Activated T-cell treated with anti-CD3 and anti-CD28 coated beads, Interleukin-2, amount 50 U/mL, for 48 hours (primary cell): ENCODE results near the gene TRIP10.

Experiments
- DNase-seq, 2 experiments: peaks; one replicate each; pipeline ENCODE4 v3.0.0-alpha.2; 2020

Gene TRIP10

DNA sequence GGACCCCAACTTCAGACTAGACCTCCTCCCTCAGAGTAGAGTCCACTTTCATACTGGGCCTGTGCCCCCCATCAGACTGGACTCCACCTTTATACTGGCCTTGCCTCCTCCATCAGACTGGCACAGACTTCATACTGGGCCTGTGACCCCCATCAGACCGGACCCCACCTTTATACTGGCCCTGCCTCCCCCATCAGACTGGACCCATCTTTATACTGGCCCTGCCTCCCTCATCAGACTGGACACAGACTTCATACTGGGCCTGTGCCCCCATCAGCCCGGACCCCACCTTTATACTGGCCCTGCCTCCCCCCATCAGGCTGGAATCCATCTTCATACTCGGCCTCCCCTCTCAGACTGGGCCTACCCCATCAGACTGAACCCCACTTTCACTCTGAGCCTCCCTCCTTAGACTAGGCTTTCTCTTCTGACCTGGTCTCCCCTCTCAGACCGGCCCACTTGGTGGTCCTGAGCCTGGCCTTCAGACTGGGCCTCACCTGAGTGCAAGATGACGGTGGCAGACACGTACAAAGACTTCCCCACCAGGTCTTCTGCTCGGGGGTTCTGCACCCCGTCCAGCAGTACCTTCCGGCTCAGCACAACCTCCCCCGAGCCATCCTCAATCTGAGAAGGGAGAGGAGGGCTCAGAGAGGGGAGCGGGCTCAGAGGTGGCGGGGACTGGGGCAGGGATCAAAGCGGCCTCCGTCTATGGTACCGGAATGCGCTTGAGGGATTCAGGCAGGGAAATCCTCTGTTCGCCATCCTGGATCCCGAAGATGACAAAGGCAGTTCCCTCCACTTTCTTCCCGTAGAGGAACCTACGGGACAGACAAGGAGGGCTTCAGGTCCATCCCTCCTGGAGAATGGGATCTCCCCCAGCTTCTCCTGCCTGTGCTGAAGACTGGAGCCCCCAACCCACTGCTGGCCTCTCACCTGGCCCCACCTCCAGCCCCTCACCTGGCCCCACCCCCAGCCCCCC lies 26.5 kb upstream of the TRIP10 start:
- DNase-seq = no peak

DNA sequence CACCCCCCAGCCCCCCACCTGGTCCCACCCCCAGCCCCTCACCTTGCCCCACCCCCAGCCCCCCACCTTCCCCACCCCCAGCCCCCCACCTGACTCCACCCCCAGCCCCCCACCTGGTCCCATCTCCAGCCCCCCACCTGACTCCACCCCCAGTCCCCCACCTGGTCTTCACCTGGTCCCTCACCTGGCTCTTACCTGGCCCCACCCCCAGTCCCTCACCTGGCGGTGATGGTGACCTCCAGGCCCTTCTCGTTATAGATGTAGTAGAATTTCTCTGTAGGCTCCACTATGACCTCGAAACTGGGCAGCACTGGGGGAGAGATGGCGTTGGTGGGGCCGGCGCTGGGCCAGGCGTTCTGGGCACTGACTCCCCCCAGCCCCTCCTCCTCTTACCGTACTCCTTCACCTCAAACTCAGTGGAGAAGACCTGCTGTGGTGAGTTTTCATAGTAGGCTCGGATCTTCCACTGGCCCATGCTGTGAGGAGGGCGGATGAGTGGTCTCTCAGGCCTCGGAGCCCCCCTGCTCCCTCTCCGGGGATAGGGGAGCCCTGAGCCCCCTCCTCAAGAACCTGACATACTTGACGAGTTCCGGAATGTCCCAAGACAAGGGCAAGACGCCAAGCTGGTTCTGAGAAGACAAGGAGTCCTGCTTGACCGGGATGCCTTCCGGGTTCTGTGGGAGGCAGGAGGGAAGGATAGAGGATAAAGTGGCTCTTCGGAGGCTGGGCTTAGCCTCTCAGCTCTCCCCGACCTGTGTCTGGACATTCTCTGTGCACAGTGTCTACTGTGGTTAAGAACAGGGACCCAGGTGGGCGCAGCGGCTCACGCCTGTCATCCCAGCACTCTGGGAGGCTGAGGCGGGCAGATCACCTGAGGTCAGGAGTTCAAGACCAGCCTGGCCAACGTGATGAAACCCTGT lies 25.4 kb upstream of the TRIP10 start:
- no peak for DNase-seq

DNA sequence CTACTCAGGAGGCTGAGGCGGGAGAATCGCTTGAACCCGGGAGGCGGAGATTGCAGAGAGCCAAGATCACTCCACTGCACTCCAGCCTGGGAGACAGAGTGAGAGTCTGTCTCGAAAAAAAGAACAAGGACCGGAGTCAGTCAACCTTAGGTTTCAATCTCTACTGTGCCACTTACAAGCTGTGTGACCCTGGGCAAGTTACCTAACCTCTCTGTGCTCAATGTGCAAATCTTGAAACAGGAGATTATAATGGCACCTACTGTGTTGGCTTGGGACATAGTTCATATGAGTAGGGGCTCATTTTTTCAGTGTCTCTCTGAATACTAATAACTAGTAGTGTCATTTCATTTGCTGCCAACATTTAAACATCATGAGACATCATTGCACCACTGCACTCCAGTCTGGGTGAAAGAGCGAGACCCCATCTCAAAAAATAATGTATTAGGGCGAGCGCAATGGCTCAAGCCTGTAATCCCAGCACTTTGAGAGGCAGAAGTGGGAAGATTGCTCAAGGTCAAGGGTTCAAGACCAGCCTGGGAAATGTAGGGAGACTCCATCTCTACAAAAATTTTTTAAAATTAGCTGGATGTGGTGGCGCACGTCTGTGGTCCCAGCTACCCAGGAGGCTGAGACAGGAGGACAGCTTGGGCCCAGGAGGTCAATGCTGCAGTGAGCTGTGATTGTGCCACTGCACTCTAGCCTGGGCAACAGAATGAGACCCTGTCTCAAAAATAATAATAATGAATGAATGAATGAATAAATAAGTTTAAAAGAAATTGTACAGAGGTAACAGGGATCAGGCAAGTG lies 24.5 kb upstream of the TRIP10 start:
- DNase-seq = no peak

DNA sequence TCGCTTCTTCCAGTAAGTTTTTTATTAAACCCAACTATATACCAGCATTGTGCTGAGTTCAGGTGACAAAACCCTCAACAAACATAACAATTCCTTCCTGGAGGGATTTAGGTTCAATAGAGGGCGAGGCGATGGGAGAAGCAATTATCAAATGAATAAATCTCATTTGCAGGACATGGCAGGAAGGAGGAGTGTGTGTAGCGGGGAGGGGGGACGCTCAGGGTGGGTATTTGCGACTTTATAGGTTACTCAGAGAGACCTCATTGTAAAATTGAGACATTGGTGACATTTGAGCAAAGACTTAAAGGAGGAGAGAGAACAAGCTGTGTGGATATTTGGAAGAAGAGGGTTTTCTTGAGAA lies 22.9 kb upstream of the TRIP10 start:
- no peak for DNase-seq

DNA sequence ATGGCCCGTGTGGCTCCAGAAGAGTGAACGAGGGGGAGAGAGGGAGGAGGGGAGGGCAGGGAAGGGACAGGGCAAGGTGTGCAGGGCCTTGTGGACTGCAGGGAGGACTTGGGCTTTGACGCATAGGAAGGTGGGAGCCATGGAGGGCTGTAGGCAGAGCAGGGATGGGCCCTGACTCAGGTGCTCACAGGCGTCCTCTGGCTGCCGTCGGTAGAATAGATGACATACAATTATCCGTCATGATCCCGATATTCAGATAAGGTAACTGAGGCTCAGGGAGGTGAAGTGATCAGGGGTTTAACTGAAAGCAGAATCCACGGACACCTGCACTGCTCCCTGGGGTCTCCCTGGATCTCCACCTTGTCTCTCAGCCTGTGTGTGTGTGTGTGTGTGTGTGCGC lies 22.4 kb upstream of the TRIP10 start:
- DNase-seq = no peak

DNA sequence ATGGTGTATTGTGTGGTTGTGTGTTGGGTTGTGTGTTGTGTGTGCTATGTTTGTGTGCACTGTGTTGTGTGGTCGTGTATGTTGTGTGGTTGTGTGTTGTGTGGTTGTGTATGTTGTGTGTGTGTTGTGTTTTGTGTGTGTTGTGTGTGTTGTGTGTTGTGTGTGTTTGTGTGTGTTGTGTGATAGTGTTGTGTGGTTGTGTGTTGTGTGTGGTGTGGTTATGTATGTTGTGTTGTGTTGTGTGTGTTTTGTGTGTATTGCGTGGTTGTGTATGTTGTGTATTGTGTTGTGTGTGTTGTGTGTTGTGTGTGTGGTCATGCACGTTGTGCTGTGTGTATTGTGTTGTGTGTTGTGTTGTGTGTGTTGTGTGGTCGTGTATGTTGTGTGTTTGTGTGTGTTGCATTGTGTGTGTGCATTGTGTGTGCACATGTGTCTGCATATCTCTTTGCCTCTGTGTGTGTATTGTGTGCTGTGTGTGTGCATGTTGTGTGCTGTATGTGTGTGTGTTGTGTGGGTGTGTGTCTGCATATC lies 22.0 kb upstream of the TRIP10 start:
- DNase-seq = no peak

DNA sequence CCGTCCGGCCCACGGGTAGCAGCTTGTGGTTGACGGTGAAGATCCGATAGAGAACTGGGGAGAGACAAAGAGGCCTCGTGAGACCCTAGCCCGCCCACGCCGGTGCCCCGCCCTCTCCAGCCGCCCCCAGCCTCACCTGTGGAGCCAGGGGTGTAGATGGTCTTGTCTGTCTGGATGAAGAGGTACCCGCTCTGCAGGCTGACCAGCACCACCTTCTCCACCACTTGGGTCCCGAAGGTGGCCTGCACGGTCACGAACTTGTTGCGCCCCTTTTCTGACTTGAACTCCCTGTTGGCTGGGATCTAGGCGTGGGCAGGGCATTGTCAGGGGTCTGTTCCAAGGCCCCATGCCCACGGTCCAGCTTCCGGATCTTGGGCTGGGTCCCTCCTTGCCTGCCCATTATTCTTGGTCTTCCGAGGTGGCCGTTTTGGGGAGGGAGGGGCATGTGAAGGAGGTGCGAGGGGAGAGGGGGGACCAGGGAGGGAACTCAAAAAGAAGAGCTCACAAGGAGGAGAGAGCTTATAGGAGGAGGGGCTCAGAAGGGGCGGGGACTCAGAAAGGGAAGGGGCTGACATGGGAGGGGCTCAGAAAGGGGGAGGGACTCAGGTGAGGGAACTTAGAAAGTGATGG lies 21.3 kb upstream of the TRIP10 start:
- no peak for DNase-seq

DNA sequence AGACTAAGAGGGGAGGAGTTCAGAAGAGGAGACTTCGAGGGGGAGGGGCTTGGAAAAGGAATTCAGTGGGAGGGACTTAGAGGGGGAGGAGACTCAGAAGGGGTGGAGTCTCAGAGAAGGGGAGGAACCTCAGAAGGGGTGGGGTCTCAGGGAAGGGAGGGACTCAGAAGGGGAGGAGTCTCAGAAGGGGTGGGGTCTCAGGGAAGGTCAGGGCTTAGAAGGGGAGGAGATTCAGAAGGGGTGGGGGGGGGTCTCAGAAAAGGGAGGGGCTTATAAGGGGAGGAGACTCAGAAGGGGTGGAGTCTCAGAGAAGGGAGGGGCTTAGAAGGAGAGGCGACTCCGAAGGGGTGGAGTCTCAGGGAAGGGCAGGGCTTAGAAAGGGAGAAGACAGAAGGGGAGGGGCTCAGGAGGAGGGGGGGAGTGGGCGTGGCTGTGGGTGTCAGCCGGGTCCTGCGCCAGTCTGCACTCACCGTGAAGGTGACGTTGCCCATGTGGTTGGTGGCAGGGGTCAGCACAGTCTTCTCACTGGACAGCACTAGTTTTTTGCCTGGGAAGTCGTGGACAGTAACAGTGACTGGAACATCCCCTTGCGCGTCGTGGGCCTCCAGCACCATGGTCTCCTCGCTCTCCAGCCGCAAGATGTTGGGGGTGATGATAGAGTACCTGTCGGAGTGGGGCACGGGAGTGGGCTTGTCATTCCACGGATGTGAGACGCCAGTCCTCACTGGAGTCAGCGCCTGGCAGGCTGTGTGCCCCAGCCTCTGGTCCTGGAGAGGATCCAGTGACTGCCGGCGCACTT lies 20.5 kb upstream of the TRIP10 start:
- DNase-seq = peak; percentile 49 to 54

DNA sequence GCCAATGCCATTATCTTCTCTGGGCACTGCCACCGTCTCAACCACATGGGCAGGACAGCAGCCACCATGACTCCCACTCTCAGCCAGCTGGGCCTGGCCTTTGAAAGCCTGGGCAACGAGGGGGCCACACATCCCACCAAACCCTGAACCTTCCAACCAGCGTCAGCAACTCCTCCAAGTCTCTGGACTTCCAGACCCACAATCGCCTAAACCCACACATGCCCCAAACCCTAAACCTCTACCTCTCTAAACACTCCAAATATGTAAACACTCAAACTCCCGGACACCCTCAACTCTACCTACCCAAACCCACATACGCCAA lies 20.0 kb upstream of the TRIP10 start:
- no peak for DNase-seq

DNA sequence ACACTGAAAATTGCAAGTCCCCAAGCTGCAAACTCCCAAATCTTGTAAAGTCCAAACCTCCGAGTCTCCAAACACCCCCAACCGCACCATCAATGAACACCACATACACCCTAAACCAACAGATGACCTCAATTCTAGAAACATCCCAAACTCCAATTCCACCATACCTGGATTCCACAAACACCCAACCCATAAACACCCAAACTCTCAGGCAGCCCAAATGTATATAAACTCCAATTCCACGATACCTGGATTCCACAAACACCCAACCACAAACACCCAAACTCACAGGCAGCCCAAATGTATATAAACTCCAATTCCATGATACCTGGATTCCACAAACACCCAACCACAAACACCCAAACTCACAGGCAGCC lies 19.5 kb upstream of the TRIP10 start:
- DNase-seq = no peak

DNA sequence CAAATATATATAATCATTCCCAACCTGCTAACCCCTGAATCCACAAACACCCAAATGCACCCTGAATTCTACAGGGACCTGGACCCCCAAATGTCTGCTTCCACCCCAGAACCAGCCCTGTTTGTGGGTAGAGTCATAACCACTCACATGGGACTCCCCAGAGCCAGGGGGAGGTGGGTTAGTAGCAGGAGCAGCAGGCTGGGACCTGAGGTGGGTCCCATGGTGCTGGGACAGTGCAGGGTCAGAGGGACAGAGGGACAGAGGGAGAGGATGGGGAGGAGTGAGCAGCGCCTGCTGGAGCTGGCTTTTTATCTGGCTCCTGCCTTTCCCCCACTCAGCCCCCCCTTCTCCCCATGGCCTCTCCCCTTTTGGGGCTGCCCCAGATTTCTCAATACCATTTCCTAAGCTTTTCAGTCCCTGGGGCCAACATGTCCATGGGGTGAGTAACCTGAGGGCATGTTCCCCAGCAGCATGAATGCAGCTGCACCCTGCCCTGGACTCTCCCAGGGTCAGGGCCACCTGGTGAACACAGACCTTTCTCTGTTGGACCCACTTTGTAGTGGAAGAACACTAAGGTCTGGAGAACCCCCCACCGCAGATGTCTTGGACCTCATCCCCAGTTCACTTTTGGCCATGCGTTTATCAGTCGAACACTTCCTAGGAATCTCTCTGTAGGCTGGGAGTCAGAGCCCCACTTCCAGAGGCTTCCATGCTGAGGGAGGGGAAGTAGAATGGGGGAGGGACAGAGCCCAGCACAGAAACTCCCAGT lies 18.9 kb upstream of the TRIP10 start, which contains the start of gene C3:
Gene C3 (minus strand): TSS at position 282 of the 769 bp plus-strand sequence. CDS start 61 bp downstream, at position 221.
- DNase-seq = no peak

DNA sequence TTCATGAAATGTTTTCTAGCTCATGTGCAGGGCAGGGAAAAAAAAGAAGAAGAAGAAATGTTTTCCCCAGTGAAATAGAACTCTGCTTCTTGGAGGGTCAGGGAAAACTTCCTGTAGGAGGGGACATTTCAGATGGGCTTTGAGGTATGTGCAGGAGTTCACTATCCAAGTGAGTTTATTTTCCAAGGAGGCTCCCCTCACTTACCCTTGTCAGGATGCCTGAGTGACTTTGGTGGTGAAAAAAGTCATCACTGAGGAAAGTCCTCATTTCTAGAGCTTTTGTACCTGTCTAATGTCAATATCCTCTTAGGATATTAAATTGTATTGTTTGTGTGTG lies 18.4 kb upstream of the TRIP10 start:
- DNase-seq = no peak

DNA sequence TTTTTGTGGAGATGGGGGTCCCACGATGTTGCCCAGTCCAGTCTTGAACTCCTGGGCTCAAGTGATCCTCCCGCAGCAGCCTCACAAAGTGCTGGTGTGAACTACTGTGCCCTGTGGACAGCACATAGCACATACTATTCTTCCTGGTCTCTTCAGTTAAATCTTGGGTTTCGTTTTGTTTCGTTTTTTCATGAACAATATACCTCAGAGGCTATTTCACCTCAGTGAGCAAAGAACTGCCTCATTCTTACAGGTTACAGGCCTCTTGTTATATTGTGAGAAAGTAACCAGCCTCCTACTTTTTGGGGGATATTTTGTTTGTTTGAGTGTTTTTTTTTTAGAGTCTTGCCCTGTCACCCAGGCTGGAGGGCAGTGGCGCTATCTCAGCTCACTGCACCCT lies 17.7 kb upstream of the TRIP10 start:
- DNase-seq = no peak

DNA sequence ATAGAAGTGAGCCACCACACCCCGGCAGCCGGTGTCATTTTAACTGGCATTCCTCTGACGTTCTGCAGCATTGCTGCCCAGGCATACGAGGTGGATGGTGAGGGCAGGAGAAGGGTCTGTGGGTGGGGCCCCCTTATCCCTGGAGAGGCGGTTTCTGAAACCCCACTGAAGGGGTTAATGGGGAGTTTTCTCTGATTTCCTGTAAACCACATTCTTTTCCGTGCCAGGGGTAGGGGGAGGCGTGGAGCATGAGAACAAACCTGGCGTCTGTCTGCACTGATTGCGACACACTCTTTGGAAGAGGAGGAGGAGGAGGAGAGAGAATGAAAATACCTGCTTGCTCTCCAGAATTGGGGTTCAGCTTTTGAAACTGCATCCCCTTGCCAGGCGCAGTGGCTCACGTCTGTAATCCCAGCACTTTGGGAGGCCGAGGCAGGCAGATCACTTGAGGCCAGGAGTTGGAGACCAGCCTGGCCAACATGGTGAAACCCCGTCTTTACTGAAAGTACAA lies 16.3 kb upstream of the TRIP10 start:
- DNase-seq = no peak

DNA sequence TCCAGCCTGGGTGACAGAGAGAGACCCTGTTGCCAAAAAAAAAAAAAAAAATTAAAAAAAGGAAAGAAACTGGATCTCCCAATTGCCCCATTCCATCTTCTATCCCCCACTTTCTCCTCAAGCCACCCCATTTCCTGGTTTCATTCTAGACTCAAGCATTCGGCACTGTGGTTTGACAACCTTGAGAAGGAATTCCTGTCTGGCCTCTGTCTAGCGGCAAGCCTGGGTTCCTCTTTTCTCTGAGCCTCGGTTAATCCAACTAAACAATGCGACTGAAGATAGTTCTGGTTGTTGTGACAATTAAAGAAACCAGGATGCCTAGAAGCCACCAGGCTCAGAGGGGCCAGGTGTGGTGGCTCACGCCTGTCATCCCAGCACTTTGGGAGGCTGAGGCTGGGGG lies 15.7 kb upstream of the TRIP10 start:
- no peak for DNase-seq

DNA sequence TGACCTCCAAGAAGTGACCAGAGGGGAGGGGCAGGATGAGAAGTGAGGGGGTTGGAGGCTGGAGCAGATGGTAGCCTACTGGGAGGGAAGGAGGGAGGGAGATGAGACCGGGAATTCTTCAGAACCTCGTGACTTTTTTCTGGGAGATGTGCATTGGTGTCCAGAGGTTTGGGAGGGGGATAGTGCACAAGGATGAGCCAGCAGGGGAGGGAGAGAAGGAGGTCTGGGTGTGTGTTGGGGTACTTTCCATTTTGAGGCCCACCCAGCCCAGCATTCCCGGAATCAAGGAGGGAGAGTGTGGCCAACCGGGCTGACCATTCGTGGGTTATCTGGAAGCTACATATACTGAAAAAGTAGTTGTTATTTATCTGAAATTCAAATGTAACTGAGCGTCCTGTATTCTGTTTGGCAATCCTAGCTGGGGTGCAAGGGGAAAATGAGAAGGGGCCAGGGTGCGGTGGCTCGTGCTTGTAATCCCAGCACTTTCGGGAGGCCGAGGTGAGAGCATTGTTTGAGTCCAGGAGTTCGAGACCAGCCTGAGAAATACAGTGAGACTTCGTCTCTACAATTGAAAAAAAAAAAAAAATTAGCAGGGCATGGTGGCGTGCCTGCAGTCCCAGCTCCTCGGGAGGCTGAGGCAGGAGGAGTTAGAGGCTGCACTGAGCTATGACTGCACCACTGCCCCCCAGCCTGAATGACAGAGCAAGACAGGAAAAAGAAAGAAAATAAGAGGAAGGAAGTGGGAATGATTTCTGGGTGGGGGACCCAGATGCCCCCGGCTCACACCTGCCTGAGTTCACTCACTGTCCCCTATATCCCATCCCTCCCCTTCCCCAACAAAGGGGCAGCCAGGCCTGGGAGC lies 14.6 kb upstream of the TRIP10 start:
- DNase-seq = no peak

DNA sequence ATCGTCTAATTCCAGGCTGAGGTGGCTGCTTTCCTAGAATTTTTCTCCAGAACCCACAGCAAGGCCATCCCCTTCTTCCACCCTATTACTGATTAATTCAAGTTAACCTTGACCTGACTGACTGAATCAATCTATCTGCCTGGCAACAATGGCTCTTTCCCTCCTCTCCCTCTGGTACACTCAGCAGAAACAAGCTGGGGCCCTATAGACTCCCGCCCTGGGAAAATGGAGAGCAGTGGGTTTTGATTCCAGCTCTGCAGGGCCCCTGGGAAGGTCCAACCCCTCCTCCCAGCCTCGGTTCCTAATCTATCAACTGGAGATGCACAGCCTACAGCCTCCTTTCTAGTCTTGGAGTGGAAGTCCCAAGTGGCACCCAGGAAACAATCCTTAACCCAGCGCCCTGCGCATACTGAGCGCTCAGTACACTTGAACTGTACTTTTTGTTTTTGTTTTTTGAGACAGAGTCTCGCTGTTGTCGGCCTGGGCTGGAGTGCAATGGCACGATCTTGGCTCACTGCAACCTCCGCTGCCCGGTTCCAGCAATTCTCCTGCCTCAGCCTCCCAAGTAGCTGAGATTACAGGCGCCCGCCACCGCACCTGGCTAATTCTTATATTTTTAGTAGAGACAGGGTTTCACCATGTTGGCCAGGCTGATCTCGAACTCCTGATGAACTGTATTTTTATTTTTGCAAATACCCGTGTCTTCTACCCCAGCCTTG lies 13.8 kb upstream of the TRIP10 start:
- DNase-seq = no peak

DNA sequence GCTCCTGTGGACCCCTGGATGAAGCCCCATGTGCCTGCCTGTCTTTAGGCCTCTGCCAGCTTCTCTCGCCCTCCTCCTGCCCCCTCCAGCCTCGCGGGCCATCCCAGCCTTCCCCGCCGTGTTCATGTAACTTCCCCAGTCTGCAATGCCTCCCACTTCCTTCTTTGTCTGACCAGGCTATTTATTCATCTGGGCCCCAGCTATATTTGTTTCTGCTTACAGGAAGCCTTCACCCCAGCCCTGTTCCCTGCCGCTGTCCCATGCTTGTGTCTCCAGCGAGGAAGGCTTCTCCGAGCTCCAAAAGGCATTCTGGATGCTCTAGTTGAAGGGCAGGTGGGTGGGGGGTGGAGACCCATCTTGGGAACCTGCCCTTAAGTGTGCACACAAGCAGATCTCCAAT lies 11.1 kb upstream of the TRIP10 start:
- DNase-seq = no peak
